Measurements from ENCODE around the gene TMEM222. TPM values are rescaled to one million over a fixed set of nuclear protein-coding genes. Genes with fewer than 3 reads are reported as not detected.
A peak's percentile ranks its signal among the peaks of the same experiment; 100 is the strongest.

TMEM222 gene
- total RNA-seq, 3 donors from 2014 or later = 30.0 to 30.9 (median 30.8) TPM

DNA sequence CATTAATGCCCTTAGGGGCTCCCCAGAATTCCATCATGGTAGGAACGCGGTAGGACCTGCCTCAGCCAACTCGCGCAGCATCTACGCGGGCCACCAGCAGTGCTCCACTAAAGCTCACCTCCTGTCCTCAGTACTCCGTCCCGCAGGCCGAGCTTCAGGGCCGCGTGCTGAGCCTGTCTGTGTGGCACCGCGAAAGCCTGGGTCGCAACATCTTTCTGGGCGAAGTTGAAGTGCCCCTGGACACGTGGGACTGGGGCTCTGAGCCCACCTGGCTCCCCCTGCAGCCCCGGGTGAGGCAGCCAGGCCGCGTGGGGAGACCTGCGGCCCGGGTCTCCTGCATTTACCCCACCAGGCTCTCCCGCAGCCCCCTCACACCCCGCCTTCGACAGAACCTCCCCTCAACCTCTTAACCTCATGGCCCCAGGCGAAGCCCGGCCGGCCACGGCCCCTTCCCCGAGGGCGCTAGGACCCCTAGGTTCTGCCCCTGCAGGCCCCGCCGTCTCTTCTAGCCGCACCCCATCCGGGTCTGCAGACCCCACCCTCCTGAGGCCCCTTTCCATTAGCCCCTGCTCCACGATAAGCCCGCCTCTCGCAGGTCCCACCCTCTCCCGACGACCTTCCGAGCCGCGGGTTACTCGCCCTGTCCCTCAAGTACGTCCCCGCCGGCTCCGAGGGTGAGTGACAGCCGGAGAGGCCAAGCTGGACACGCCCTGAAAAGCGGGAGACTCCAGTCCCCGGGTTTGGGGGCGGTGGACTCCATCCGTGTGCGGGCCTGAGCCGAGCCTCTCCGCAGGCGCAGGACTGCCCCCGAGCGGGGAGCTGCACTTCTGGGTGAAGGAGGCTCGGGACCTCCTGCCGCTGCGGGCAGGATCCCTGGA, 28.9 kb downstream of the TMEM222 start:
- Histone ChIP-seq H3K4me1 (ENCODE audit: low read depth) (peaks cover 27% of the 10 kb centered on the region), H3K9me3 (no peaks in the 10 kb centered on the region), H3K36me3 (ENCODE audit: low read depth) (no peaks in the 10 kb centered on the region), H3K4me3 (no peak overlapping the region)
- DNase-seq (peak in 2 of 3 donors; percentile 64 to 71), ATAC-seq (peak; percentile 14)
- intact Hi-C loops (cut with DNase I, micrococcal nuclease) = no loop called here
- no peak for TF ChIP-seq CTCF (IDR thresholded peaks at IDR 0.05)

- H3K4me1 ChIP-seq (ENCODE audit: low read depth) = peaks cover 27% of the 10 kb centered on the region
- no peak overlapping the region for H3K4me3 ChIP-seq
- ATAC-seq = no peak
- intact Hi-C loops (cut with DNase I, micrococcal nuclease) = no loop called here
- no peak for DNase-seq
- no peak for TF ChIP-seq CTCF (IDR thresholded peaks at IDR 0.05)
- no peaks in the 10 kb centered on the region for H3K36me3 ChIP-seq (ENCODE audit: low read depth)
- no peaks in the 10 kb centered on the region for H3K9me3 ChIP-seq
These were observed 29.7 kb downstream of the TMEM222 start for GRCh38 chr1:27351541-27352107.

- Histone ChIP-seq H3K4me3 (no peak overlapping the region), H3K9me3 (no peaks in the 10 kb centered on the region), H3K36me3 (ENCODE audit: low read depth) (no peaks in the 10 kb centered on the region), H3K4me1 (ENCODE audit: low read depth) (peaks cover 36% of the 10 kb centered on the region)
- intact Hi-C loops (cut with DNase I, micrococcal nuclease) = no loop called here
- ATAC-seq (no peak), DNase-seq (peak in 1 of 3 donors; percentile 45)
- TF ChIP-seq CTCF (IDR thresholded peaks at IDR 0.05) = no peak
These were observed 31.2 kb downstream of the TMEM222 start for GRCh38 chr1:27353166-27353565.

GRCh38 chr1:27353629-27354028, 31.7 kb downstream of the TMEM222 start:
- no peak for TF ChIP-seq CTCF (IDR thresholded peaks at IDR 0.05)
- no peak for ATAC-seq
- Histone ChIP-seq H3K9me3 (no peaks in the 10 kb centered on the region), H3K4me1 (ENCODE audit: low read depth) (peaks cover 35% of the 10 kb centered on the region), H3K4me3 (no peak overlapping the region), H3K36me3 (ENCODE audit: low read depth) (no peaks in the 10 kb centered on the region)
- DNase-seq = peak in 1 of 3 donors; percentile 48
- intact Hi-C loops (cut with DNase I, micrococcal nuclease) = no loop called here

- no peak overlapping the region for H3K4me3 ChIP-seq
- H3K9me3 ChIP-seq = no peaks in the 10 kb centered on the region
- H3K36me3 ChIP-seq (ENCODE audit: low read depth) = no peaks in the 10 kb centered on the region
- TF ChIP-seq CTCF (IDR thresholded peaks at IDR 0.05) = no peak
- intact Hi-C loops (cut with DNase I, micrococcal nuclease) = loop anchor here in 1 of 2 donors (5.0 kb wide), 1 partner anchor 37 kb away; the partner anchor contains the start of gene GPR3
- ATAC-seq (no peak), DNase-seq (no peak)
- peaks cover 15% of the 10 kb centered on the region for H3K4me1 ChIP-seq (ENCODE audit: low read depth)
These were observed 33.7 kb downstream of the TMEM222 start for GRCh38 chr1:27355683-27356082.
